CD4-positive, alpha-beta T cell treated with Interleukin-15 for 1 hour (primary cell): Measurements from ENCODE around the gene TRIOBP.

Experiments used
- DNase-seq: peaks from one replicate; pipeline ENCODE4 v3.0.0-alpha.2; 2020

TRIOBP gene

DNA sequence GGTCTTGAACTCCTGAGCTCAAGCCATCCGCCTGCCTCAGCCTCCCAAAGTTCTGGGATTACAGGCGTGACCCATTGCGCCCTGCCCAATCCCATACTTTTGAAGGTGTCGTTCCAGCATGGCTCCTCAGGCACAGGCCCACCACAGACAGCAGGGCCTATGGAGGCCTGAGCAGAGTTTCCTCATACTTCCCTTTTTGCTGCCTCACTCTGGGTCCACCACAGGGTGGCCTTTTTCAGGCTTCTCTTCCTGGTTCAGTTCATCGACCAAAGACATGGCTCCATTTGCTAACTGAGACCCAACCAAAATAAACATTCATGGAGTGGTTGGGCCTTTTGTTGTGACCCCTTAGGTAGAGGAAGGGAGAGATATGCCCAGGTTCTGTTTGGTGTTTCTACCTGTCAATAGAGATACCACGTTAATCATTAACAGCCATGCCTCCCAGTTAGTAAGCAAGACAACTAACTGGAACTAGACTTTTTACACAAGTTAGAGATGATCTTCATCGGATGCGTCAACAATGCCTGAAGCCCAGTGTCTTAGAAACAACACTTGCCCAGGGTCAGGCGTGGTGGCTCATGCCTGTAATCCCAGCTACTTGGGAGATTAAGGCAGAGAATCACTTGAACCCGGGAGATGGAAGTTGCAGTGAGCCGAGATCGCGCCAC lies 35.1 kb downstream of the TRIOBP start:
- DNase-seq: no peak

DNA sequence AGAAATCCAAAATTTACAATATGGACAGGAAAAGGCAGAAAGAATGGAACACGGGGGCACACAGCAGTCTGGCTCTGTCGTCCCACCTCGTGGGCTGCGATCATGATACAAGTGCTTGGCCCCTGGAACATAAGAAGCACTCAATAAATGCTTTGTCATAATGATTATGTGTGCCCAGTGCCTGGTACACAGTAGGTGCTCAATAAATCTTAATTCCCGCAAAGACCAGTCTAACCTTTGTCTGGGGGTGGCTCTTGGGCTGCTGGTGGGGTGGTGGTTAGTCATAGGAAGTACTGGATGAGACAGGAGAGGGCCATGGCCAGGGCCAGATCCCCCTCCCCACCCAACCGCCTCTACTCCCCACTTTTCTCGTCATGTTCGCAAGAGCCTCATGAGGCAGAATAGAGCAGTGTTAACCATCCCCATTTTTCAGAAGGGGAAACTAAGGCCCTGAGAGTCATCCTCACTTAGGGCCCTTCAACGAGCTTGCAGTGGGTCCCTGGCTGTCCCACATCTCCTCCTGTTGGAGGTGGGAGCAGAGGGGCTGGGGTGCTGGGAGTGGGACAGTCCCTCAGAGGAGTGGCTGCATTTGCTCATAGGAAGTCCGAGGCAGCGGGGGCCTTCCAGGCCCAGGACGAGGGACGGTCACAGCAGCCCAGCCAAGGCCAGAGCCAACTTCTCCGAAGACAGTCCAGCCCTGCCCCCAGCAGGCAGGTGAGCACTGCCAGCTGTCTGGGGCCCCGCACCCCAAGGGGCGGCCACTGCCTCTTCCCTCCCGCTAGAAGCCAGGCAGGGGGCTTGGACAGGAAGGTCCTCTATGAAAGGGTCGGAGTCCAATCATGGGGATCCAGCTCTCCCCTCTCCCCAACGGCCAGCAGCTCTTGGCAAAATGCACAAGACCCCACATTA lies 36.1 kb downstream of the TRIOBP start:
- no peak for DNase-seq

DNA sequence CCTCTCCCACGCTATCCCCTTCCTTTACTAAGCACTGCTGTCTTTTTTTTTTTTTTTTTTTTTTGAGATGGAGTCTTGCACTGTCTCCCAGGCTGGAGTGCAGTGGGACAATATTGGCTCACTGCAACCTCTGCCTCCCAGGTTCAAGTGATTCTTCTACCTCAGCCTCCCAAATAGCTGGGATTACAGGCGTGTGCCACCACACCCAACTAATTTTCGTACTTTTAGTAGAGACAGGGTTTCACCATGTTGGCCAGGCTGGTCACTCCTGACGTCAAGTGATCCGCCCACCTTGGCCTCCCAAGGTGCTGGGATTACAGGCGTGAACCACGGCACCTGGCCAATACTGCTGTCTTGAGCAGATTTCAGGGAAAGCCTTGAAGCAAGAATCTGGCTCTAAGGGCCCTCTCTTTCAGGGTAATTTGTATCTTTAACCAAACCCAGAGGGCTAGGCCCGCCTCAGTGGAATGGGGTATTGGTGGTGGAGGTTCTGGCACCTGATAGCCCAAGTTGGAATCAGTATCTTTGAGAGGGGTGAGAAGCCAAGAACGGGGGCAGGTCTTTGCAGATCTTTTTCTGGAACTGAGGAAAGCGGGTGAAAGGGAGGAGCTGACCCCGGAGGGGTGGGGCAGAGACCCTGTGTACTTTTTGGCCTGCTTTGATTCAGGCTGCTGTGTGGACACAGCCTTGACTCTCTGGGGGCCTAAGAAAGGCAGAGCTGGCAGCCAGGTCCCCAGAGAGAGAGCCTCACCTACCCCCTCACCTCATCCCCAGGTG lies 37.0 kb downstream of the TRIOBP start:
- DNase-seq: no peak

DNA sequence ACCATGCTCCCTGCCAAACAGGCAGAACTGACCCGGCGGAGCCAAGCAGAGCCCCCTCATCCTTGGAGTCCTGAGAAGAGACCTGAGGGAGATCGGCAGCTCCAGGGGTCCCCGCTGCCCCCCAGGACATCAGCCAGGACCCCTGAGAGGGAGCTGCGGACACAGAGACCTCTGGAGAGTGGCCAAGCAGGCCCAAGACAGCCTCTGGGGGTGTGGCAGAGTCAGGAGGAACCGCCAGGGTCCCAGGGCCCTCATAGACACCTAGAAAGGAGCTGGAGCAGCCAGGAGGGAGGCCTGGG lies 37.5 kb downstream of the TRIOBP start:
- DNase-seq: no peak

DNA sequence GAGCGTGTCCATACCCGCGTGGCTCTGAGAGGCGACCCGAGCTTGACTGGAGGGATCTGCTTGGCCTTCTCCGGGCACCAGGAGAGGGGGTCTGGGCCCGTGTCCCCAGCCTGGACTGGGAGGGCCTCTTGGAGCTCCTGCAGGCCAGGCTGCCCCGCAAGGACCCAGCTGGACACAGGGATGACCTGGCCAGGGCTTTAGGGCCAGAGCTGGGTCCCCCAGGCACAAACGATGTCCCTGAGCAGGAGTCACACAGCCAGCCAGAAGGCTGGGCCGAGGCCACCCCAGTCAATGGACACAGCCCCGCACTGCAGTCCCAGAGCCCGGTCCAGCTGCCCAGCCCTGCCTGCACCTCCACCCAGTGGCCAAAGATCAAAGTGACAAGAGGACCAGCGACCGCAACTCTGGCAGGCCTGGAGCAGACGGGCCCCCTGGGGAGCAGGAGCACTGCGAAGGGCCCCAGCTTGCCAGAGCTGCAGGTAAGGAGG lies 38.2 kb downstream of the TRIOBP start:
- DNase-seq: no peak

DNA sequence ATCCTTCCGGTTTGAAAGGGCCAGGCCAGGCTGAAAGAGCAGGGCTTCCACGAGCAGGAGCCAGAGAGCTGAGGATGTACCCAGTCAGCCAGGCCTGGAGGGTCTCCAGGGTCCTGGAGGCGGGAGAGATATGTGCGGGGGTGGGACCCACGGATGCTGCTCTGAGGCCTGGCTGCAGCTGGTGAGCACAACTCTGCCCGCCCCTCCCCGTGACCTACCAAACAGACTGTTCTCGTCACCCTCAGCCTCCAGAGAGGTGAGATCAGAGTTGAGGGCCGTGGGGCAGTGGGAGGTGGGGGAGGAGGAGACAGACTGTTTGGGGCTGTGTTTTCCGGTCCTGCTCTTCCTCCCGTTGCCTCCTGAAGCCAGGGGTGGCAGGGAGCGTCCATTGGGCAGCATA lies 42.2 kb downstream of the TRIOBP start:
- DNase-seq: no peak

DNA sequence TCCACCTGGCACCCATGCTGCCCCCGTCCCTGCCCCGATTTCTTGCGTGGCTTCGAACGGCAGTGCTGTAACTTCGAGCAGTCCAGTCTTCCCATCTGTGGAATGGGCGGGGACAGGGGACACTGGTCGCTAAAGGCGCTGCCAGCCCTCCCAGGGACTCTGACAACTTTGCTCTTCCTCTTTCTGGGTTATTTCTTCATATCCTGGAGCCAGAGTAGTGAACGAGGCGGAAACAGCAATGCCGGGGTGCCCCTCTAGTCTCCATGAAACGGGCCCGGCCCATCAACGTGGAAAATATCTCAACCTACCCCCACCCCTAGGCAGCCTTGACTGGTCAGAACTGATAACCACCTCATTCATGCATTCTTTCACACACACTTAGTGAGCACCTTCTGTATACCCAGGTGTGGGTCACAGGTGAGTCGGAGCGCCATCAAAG lies 42.8 kb downstream of the TRIOBP start:
- peak; percentile 60 for DNase-seq

DNA sequence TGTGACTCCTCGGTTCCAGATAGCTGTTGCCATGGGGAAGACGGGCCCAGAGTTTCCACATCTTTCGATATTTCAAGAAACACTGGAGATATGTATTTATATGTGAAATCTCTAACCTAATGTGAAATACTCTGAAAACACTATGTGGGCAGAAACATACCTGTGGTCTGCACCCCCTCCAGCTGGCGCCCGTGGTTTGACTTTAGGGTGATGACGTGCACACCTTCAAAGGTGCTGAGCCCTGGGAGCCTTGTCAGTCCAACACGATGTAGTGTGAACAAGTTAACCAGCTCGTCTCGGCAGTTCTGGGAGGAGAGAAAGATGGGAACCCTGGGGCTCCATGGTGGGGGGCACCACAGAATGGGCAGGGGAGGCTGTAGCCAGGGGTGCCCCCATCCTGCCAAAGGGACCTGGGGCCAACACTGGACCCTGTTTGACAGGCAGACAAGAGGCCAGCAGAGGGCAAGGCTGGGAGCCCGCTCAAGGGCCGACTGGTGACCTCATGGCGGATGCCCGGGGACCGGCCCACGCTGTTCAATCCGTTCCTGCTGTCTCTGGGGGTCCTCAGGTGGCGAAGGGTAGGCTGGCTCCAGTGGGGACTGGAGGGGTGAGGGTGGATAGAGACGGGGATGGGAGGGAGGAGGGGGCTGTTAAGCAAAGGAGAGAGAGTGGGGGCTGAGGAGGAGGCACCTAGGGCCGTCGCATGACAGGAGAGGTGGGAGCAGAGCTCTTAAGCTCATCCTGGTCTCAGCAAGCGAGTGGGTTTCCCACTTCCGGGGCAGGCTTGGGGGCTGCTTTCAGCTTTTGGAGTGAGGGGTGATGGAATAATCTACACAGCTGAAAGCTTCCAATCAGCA lies 43.8 kb downstream of the TRIOBP start:
- DNase-seq: no peak

DNA sequence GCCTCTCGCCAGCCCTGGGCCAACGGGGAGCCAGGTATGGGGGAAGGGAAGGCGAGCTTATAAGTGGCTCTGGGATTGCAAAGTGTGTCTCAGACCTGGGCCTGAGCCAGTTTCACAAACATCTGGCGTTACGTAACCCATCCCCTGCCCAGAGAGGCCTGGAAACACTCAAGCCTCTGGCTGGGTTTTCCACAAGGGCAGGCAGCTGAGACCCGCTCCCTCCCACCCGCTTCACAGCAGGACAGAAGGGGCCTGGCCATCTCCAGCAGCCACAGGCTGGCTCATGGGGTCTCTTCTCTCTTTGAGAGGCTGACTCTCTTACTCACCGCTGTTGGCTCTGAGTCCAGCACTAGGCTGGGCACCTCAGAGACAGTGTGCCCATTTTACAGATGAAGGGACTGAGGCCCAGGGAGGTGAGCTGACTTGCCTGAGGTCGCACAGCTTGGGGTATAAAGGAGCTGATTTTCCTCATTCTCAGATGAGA lies 44.5 kb downstream of the TRIOBP start:
- DNase-seq: peak; percentile 48

DNA sequence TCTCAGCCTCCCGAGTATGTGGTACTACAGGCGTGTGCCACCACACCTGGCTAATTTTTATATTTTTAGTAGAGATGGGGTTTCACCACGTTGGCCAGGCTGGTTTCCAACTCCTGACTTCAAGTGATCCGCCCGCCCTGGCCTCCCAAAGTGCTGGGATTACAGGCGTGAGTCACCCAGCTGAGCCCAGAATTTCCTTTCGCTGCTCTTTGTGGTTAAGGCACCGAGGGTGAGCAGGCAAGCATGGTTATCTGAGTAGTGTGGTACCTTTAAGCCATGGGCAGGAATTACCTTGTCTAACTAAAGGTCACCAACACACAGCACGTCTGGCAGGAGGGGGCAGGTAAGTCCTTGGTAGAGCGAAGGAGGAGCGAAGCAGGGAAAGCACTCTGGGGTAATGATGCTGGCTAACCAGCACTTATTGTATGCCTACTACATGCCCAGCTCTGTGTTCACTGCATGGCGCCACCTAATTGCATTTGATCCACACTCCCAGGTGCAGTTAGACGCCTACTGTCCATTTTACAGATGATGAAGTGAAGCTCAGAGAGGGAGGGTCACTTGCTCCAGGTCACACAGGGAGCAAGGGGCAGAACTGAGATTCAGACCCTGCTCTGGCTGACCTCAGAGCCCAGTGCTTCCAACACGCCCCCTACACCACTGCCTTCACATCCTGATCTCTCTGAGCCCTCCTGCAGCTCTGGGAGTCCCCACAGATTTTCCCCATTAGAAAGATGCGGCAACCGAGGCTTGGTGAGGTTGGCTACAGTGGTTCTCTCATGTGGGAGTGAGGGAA lies 45.7 kb downstream of the TRIOBP start:
- DNase-seq: no peak

DNA sequence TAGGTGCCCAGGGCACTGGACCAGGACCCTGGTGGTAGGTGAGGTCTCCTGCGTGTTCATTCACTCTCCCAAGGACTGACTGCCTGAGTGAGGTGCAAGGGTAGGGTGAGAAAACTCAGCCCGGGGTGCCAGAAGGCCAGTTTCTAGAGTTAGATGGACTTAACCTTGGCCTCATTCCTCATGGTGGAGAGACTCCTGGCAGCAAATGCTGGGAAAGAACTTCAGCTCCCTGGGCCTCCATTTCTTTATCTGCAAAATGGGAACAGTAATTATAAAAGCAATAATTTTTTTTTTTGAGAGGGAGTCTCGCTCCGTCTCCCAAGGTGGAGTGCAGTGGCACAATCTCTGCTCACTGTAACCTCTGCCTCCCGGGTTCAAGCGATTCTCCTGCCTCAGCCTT lies 47.7 kb downstream of the TRIOBP start:
- no peak for DNase-seq

DNA sequence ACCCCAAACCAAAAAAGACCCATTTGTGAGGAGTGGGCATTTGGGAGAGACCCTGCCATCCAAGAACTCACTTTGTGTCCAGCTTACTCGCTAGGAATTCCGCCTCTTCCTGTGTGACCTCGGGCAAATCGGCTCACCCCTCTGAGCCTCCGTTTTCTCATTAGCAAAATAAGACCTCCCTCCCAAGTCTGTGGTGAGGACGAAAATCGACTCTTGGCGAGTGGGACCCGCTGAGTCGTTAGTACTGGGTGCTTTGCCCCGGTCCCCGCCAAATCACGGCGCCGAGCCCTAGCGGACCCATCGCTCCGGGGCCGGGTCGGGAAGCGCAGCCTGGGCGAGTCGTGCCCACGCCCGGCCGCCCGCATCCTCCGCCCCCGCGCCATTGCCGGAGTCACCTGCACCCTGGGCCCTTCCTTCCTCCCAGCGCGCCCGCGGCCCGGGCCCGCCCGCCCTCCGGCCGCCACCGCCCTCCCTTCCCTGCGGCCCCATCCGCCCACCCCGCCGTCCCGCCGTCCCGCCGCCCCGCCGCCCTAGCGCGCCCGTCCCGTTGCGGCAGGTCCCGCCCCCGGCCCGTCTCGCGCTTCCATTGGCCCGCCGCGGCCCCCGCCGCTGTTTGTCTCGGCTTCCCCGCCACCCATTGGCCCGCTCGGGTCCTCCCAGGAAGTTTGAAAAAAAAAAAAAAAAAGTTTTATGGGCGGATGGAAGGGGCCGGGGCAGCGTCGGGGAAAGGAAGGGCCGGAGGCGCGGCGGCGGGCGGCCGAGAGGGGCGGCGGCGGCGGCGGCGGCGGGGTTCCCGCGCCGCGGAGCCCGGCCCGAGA lies 48.9 kb downstream of the TRIOBP start:
- peak; percentile 84 for DNase-seq

DNA sequence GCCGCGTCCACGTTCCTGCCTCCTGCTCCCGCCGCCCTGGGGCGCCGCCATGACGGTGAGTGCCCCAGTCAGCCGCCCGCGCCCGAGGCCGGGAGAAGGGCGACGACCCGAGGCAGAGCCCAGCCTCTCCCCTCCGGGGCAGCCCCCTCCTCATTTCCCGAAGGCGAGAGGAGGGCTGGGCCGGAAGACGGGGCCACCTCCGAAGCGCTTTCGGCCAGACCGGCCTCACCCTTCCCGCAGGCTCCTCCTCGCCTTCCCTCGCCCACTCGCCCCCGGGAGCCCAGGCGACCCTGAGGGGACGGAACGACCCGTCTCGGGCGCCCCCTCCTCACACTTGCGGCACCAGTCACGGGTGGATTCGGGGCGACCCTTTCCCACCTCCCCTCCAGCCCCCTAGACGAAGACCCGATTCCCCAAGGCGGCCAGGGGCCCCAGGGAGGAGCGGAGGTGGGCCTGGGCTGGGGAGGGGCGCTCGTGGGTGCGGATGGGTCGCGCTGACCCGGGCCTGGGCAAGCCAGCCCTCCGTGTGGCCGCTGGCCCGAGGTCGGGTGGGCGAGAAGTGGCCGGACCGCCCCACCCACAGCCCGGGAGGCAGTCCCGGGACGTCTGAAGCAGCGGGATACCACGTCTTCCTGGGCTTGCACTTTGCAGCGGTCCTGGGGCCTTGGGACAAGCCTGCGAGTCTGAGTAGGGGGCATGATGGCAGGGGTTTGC lies 49.7 kb downstream of the TRIOBP start:
- DNase-seq: no peak

DNA sequence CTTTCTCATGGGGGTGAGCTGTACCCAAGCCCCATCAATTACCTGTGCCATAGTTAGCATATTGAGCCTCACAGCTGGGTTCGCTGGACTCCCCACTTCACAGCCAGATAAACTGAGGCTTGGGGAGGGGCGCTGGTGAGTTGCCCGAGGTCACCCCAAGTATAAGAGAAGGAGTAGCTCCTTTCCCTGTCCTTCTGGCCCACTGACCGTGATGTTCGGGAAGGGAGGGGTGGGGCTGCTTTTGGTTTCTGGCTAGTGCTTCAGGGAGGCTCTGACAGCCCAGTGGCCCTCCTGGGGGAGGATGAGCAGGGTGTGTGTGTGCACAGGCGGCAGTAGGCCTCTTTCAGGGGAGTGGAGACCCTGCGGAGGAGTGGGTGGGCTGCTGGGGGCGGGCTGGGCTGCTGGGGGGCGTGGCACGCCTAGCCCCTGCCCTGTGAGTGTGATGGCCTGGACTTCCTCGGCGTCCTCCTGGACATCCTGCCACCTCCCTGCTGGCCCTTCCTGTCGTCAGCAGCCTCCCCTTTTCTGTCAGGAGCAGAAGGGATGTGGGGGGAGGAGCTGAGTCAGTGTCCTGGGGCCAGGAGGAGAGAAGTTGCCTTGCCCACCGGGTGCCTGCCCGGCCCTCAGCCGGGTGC lies 50.3 kb downstream of the TRIOBP start:
- DNase-seq: no peak

DNA sequence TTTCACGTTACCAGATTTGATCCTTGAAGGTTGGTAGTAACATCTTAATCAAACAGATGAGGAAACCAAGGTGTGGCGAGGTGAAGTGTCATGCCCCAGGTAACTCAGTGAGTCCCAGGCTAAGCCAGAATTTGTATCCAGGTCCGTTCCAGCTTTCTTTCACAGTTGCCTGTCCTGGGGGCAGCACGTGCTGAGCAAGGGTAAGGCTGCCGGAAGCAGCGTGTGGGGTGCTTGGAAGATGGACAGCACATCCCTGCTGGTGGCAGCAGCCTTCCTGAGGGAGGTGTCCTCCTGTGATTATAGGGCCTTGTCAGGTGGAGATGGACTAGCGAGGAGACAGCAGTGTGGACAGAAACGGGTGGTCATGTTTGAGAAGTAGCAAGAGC lies 50.9 kb downstream of the TRIOBP start:
- DNase-seq: no peak

DNA sequence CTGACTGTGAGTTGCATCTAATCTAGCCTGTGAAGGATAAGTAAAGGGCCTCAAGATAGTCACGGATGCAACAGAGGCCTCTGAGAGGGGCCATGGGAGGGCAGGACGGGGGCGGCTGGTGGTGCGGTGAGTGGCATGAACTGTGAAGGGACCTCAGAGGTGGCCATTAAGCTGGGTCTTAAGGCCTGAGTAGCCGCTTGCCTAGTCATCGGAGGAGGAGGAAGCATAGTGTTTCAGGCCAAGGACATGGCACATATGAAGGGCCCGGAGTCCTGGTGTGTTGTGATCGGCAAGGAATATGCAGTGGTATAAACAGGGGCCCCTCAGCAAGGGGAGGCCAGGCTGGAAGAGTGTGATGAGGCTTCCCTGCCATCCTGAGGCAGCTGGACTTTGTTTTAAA lies 51.8 kb downstream of the TRIOBP start:
- DNase-seq: no peak

DNA sequence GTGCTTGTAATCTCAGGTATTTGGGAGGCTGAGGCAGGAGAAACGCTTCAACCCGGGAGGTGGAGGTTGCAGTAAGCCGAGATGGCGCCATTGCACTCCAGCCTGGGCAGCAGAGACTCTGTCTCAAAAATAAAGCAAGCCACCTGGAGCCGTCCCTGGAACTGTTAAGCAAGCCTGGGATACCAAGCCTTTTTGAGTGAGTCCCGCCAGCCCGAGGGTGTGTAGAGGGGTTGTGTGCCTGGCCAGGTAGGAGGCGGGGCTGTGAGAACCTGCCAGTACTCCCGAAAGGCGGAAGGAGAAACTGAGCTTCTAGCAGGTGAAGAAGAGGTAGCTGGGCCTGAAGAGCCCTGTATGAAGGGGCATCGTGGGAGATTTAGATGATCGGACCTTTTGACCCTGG lies 52.4 kb downstream of the TRIOBP start:
- no peak for DNase-seq

DNA sequence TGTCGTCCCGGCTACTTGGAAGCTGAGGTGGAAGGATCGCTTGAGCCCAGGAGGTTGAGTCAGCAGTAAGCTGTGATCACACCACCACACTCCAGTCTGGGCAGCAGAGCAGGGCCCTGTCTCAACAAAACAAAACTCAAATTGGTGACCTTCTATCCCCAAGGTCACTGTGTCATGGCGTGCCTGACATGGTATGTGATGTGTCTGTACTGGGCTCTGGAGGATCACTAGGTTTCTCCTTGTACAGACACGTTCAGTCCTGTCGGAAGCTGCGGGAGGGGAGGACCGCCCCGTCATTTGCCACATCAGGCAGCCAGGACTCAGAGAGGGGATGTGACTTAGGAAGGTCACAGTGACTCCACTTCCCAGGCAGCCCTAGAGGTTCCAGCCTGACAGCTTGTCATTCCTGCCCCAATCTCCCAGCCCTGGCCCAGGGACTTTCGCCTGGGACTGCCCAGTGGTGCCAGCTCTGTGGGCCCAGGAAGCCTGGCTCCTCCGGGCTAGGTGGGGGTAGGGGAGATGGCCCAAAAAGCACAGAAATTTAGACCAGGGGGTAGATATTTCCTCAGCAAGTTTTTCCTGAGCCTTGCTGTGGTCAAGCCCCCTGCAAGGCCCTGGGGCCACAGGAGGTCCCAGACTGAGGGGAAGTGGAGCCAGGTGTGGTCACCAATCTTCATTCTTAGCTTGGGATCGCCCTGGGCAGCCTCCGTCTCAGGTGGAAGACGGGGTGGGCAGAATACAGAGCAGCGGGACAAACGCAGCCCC lies 53.2 kb downstream of the TRIOBP start:
- DNase-seq: no peak
